ENCODE data around the gene BRINP2.

The BRINP2 gene

DNA sequence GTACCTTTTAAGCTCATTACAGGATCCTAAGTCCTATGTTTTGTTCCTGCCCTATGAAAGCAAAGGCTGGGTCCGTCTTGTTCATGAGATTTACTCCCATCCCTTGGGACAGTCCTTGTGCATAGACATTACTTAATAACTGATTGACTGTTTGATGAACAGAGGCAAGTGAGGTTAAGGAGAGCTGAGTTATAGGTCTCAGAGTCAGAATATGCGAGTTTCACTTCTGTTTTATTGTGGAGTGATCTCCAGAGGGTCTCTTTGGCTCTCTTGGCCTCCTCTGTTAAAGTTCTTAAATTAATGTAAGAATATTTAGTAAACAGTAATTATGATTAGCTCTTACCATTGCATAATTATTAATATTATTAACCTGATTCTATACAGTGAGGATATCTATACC is 52.6 kb downstream of the BRINP2 start:
- Histone ChIP-seq H3K27me3 (ENCODE audit: control insufficient read depth, insufficient read depth, low read length) (no peaks in the 10 kb centered on the region), H3K36me3 (ENCODE audit: control insufficient read depth, insufficient read depth, low read length) (no peaks in the 10 kb centered on the region), H3K9ac (ENCODE audit: low read length) (no peak overlapping the region), H3K4me3 (ENCODE audit: low read depth, low read length) (no peak overlapping the region), H3K27ac (ENCODE audit: low read depth, low read length) (no peak overlapping the region), H3K4me1 (ENCODE audit: control insufficient read depth, insufficient read depth, low read length) (no peaks in the 10 kb centered on the region), H3K9me3 (ENCODE audit: control insufficient read depth, insufficient read depth, low read depth, low read length) (no peaks in the 10 kb centered on the region)

DNA sequence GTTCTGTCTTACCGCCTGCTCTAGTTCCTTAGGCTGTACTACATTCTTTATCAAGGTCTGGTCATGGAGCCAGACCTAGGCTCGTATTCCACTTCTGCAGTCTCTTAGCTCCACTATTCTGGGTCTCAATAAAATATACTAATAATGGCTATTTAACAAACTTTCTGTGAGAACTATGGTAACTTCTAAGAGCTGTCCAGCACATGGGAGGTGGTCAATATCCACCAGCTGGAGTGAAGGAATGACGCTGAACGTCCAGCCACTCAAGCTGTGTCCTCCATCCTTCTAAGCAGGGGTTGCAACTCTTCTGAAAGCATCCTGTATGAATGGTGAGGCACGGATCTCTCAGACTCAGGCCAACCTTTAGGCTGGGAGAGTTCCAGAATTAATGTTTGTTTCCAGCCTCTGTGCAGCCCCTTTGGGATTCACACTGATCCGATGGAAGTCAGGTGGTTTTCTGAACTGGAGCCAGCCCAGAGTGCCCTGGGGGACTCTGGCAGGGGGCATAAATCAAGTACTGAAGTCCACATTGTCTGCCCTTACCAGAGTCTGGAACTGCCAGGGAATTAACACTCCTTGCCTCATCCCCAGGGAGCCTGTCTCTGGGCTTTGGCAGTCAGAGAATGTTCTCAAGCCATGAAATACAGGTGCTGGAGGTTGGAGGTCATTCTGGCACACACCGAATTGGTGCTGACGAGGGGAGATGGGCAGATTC is 57.4 kb downstream of the BRINP2 start:
- Histone ChIP-seq H3K9me3 (ENCODE audit: control insufficient read depth, insufficient read depth, low read depth, low read length) (no peaks in the 10 kb centered on the region), H3K9ac (ENCODE audit: low read length) (no peak overlapping the region), H3K36me3 (ENCODE audit: control insufficient read depth, insufficient read depth, low read length) (no peaks in the 10 kb centered on the region), H3K27me3 (ENCODE audit: control insufficient read depth, insufficient read depth, low read length) (no peaks in the 10 kb centered on the region), H3K4me3 (ENCODE audit: low read depth, low read length) (no peak overlapping the region), H3K4me1 (ENCODE audit: control insufficient read depth, insufficient read depth, low read length) (no peaks in the 10 kb centered on the region), H3K27ac (ENCODE audit: low read depth, low read length) (no peak overlapping the region)

DNA sequence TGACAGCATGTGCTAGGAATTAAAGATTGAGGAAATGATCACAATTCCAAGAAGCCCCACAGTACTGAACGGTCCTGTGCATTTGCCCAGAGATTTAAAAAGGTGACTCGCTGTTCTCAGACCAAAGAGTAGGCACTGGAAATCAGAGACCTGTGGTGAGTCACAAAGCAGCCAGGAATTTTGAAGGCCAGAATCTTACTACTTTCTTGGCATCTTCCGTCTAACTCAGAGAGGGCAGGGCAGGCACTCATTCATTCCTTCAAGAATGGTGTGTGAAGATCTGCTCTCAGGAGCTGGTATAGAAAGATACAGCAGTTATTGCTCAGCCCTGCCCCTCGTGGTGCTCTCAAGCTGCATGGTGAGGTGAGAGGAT is 57.9 kb downstream of the BRINP2 start:
- no peak overlapping the region for H3K4me3 ChIP-seq (ENCODE audit: low read depth, low read length)
- no peaks in the 10 kb centered on the region for H3K27me3 ChIP-seq (ENCODE audit: control insufficient read depth, insufficient read depth, low read length)
- H3K36me3 ChIP-seq (ENCODE audit: control insufficient read depth, insufficient read depth, low read length), result no peaks in the 10 kb centered on the region
- H3K27ac ChIP-seq (ENCODE audit: low read depth, low read length), result no peak overlapping the region
- H3K9me3 ChIP-seq (ENCODE audit: control insufficient read depth, insufficient read depth, low read depth, low read length), result no peaks in the 10 kb centered on the region
- H3K9ac ChIP-seq (ENCODE audit: low read length), result no peak overlapping the region
- no peaks in the 10 kb centered on the region for H3K4me1 ChIP-seq (ENCODE audit: control insufficient read depth, insufficient read depth, low read length)

DNA sequence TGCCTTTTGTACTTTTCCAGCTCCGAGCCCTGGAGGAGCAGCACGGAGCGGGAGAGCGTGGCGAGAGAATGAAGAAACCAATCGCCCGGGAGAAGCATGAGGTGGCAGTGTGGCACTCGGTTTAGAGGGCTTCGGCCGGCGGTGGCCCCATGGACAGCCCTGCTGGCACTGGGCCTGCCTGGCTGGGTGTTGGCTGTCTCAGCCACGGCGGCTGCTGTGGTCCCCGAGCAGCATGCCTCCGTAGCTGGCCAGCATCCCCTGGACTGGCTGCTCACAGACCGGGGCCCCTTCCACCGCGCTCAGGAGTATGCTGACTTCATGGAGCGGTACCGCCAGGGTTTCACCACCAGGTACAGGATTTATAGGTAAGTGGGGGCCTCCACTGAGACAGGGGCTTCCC is 59.0 kb downstream of the BRINP2 start:
- no peaks in the 10 kb centered on the region for H3K9me3 ChIP-seq (ENCODE audit: control insufficient read depth, insufficient read depth, low read depth, low read length)
- no peaks in the 10 kb centered on the region for H3K4me1 ChIP-seq (ENCODE audit: control insufficient read depth, insufficient read depth, low read length)
- no peak overlapping the region for H3K27ac ChIP-seq (ENCODE audit: low read depth, low read length)
- H3K27me3 ChIP-seq (ENCODE audit: control insufficient read depth, insufficient read depth, low read length), result no peaks in the 10 kb centered on the region
- H3K36me3 ChIP-seq (ENCODE audit: control insufficient read depth, insufficient read depth, low read length), result no peaks in the 10 kb centered on the region
- no peak overlapping the region for H3K9ac ChIP-seq (ENCODE audit: low read length)
- no peak overlapping the region for H3K4me3 ChIP-seq (ENCODE audit: low read depth, low read length)

DNA sequence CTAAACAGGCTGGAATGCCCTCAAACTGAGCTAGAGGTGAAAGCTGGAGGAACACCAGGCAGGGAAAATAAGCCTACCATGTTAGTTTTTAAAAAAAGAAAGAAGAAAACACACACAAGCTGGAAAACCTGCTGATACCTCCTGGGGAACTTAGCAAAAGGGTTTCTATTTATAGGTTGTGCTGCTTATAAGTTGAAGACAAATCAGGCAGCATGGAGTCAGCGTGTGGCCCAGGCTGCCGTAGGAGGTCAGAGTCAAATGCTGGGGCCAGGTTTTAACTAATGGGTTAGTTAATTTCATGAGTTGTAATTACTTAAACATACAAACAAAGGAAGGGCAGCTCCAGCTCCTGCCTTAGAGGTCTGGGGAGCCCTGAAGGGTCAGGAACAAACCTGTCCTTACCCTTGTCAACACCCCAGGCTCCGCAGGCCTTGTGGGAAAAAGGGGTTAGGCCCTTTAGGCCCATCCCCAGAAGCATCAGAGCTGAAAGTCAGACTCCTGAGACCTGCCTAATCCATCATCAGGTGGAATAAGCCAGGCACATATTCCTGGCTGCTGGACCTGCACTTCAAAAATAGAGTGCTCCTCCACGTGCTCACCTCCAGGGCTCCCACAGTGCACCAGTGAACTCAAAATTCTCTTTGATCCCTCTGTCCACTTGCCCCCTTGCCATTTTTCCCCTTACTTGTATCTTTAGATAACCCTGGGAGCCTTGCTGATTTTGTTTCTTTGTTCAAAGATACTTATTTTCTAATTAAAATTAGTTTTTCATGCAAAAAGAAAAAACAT is 59.7 kb downstream of the BRINP2 start:
- H3K27ac ChIP-seq (ENCODE audit: low read depth, low read length), result no peak overlapping the region
- H3K4me3 ChIP-seq (ENCODE audit: low read depth, low read length), result no peak overlapping the region
- H3K27me3 ChIP-seq (ENCODE audit: control insufficient read depth, insufficient read depth, low read length), result no peaks in the 10 kb centered on the region
- no peaks in the 10 kb centered on the region for H3K9me3 ChIP-seq (ENCODE audit: control insufficient read depth, insufficient read depth, low read depth, low read length)
- H3K36me3 ChIP-seq (ENCODE audit: control insufficient read depth, insufficient read depth, low read length), result no peaks in the 10 kb centered on the region
- no peaks in the 10 kb centered on the region for H3K4me1 ChIP-seq (ENCODE audit: control insufficient read depth, insufficient read depth, low read length)
- H3K9ac ChIP-seq (ENCODE audit: low read length), result no peak overlapping the region

DNA sequence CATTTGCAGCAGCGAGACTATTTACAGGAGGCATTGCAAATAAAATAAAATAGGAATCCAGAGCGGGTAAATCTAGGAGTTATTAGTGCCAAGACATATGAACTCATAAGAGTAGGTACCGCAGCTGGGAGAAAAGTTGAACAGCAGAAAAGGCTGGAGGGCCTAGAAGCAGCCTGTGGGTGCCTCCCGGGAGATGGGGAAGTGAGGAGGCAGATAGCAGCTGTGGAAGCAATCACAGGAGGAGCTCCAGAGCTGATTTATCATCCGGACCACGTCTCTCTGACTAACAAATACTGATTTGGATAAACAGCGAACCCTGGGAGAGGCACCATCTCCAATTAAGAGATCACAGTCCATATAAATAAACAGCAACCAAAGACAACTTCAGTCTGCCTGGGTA is 64.6 kb downstream of the BRINP2 start:
- Histone ChIP-seq H3K36me3 (ENCODE audit: control insufficient read depth, insufficient read depth, low read length) (no peaks in the 10 kb centered on the region), H3K27ac (ENCODE audit: low read depth, low read length) (no peak overlapping the region), H3K27me3 (ENCODE audit: control insufficient read depth, insufficient read depth, low read length) (no peaks in the 10 kb centered on the region)

DNA sequence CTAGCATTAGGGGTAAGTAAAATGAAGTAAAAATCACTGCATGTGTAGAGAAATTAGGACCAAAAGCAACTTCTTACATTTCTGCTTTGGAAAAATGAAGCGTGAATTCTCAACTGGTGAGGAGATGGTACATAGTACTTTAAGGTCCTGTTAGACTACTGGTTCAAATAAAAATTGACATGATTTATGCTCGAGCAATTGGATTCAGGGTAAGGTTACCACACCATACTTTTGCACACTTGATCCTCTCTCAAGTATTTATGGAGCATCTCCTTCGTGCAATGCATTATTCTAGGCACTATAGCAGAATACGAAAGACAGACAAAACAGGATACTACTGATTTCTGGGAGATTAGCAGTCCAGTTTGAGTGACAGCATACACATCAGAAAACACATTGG is 66.2 kb downstream of the BRINP2 start:
- H3K4me1 ChIP-seq (ENCODE audit: control insufficient read depth, insufficient read depth, low read length), result peaks cover 6% of the 10 kb centered on the region; the same call in 1 of the 2 replicates
- no peaks in the 10 kb centered on the region for H3K36me3 ChIP-seq (ENCODE audit: control insufficient read depth, insufficient read depth, low read length)
- no peaks in the 10 kb centered on the region for H3K9me3 ChIP-seq (ENCODE audit: control insufficient read depth, insufficient read depth, low read depth, low read length)
- H3K27me3 ChIP-seq (ENCODE audit: control insufficient read depth, insufficient read depth, low read length), result no peaks in the 10 kb centered on the region
- no peak overlapping the region for H3K9ac ChIP-seq (ENCODE audit: low read length)
- H3K4me3 ChIP-seq (ENCODE audit: low read depth, low read length), result no peak overlapping the region
- no peak overlapping the region for H3K27ac ChIP-seq (ENCODE audit: low read depth, low read length)

More for the DNA sequence above, 64.6 kb downstream of the BRINP2 start:
- H3K4me3 ChIP-seq (ENCODE audit: low read depth, low read length), result no peak overlapping the region
- no peaks in the 10 kb centered on the region for H3K9me3 ChIP-seq (ENCODE audit: control insufficient read depth, insufficient read depth, low read depth, low read length)
- H3K9ac ChIP-seq (ENCODE audit: low read length), result no peak overlapping the region
- peaks cover 6% of the 10 kb centered on the region; the same call in 1 of the 2 replicates for H3K4me1 ChIP-seq (ENCODE audit: control insufficient read depth, insufficient read depth, low read length)

DNA sequence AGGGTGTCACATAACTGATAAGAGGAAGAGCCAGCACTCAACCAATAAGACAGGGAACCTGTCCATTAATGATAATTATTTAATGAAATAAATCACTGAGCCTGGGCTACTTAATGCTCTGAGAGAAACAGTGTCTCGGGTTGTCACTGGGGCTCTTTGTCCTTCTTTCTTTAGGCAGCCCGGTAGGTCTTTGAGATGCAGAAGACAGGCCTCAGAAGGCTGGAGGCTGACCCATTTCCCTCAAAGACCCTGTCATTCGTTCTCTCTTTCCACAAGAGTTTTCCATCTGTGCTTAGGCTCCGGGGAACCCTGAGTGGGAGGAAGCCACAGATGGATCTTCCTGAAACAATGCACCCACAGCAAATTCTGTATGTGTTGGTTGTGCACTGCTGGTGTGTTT is 68.2 kb downstream of the BRINP2 start:
- Histone ChIP-seq H3K4me1 (ENCODE audit: control insufficient read depth, insufficient read depth, low read length) (peaks cover 6% of the 10 kb centered on the region; the same call in 1 of the 2 replicates), H3K27me3 (ENCODE audit: control insufficient read depth, insufficient read depth, low read length) (no peaks in the 10 kb centered on the region), H3K36me3 (ENCODE audit: control insufficient read depth, insufficient read depth, low read length) (no peaks in the 10 kb centered on the region), H3K27ac (ENCODE audit: low read depth, low read length) (no peak overlapping the region), H3K9me3 (ENCODE audit: control insufficient read depth, insufficient read depth, low read depth, low read length) (no peaks in the 10 kb centered on the region), H3K4me3 (ENCODE audit: low read depth, low read length) (no peak overlapping the region), H3K9ac (ENCODE audit: low read length) (no peak overlapping the region)

DNA sequence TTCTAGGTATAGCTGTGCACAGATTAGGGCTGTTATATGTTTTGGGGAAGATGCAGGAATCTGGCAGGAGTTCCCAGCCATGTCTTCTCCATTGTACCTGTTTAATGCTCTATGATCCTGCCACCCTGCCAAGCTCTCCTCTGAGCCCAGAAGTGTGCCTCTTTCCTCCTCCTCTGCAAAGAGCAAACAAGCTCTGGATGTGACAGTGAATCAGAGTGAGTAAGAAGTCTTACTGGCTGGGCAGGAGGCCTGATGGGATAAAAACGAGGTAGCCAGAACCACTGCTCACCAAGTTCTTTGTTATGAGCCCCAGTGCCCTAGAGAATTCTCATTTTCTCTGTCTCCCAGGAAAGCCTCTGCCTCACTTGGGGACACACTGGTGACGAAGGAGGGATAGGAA is 69.0 kb downstream of the BRINP2 start:
- Histone ChIP-seq H3K27ac (ENCODE audit: low read depth, low read length) (no peak overlapping the region), H3K36me3 (ENCODE audit: control insufficient read depth, insufficient read depth, low read length) (no peaks in the 10 kb centered on the region), H3K4me1 (ENCODE audit: control insufficient read depth, insufficient read depth, low read length) (peaks cover 6% of the 10 kb centered on the region; the same call in 1 of the 2 replicates), H3K9ac (ENCODE audit: low read length) (no peak overlapping the region), H3K4me3 (ENCODE audit: low read depth, low read length) (no peak overlapping the region), H3K27me3 (ENCODE audit: control insufficient read depth, insufficient read depth, low read length) (no peaks in the 10 kb centered on the region), H3K9me3 (ENCODE audit: control insufficient read depth, insufficient read depth, low read depth, low read length) (no peaks in the 10 kb centered on the region)

DNA sequence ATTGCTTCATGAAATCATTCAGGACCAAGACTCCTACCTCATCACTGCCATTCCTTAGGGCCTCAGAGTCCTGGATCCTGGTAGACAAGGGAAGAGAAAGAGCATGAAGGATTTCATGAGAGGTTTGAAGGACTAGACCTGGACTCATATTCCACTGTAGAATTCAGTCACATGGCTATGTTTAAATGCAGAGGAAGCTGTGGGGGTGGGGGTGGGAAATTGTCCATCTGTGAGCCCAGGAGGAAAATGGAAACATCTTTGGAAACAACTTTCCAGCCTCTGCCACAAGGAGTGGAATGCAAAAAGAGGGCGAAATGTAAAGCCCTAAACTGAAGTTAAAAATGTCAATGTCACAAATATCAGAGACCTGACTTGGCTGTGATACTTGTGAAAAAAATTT is 73.0 kb downstream of the BRINP2 start:
- no peaks in the 10 kb centered on the region for H3K36me3 ChIP-seq (ENCODE audit: control insufficient read depth, insufficient read depth, low read length)
- no peak overlapping the region for H3K9ac ChIP-seq (ENCODE audit: low read length)
- no peaks in the 10 kb centered on the region for H3K27me3 ChIP-seq (ENCODE audit: control insufficient read depth, insufficient read depth, low read length)

More for the DNA sequence above, 73.0 kb downstream of the BRINP2 start:
- Histone ChIP-seq H3K4me3 (ENCODE audit: low read depth, low read length) (no peak overlapping the region), H3K4me1 (ENCODE audit: control insufficient read depth, insufficient read depth, low read length) (peaks cover 6% of the 10 kb centered on the region; the same call in 1 of the 2 replicates), H3K27ac (ENCODE audit: low read depth, low read length) (no peak overlapping the region), H3K9me3 (ENCODE audit: control insufficient read depth, insufficient read depth, low read depth, low read length) (no peaks in the 10 kb centered on the region)

Data from HUES6 (cell line).